ENCODE results near the gene PHF13.
"Not testable (repeated sequence)": the region's sequence is repeated elsewhere in the genome, so short reads cannot be mapped to it uniquely, and the experiment has no call there.

PHF13 gene

GRCh38 chr1:6627031-6627430 lies 13.5 kb downstream of the PHF13 start:
- DNase-seq (ENCODE audit: insufficient read length, low spot score) (no peak), FAIRE-seq (no peak)

- FAIRE-seq (no peak), DNase-seq (ENCODE audit: insufficient read length, low spot score) (no peak)
Measured at GRCh38 chr1:6627841-6628545, 14.5 kb downstream of the PHF13 start.

- DNase-seq (ENCODE audit: insufficient read length, low spot score), result no peak
- no peak for FAIRE-seq
Measured at GRCh38 chr1:6628971-6629479, 15.5 kb downstream of the PHF13 start.

GRCh38 chr1:6630027-6630426 lies 16.5 kb downstream of the PHF13 start:
- no peak for DNase-seq (ENCODE audit: insufficient read length, low spot score)
- FAIRE-seq, result no peak

GRCh38 chr1:6631058-6631457 lies 17.5 kb downstream of the PHF13 start:
- FAIRE-seq, result no peak
- DNase-seq (ENCODE audit: insufficient read length, low spot score), result no peak

- no peak for FAIRE-seq
- DNase-seq (ENCODE audit: insufficient read length, low spot score), result no peak
Measured at GRCh38 chr1:6632588-6633514, 19.3 kb downstream of the PHF13 start.

GRCh38 chr1:6634371-6635052 lies 21.0 kb downstream of the PHF13 start:
- DNase-seq (ENCODE audit: insufficient read length, low spot score) (peak; percentile 36), FAIRE-seq (no peak)

- DNase-seq (ENCODE audit: insufficient read length, low spot score) (no peak), FAIRE-seq (no peak)
Measured at GRCh38 chr1:6635161-6635909, 21.8 kb downstream of the PHF13 start.

GRCh38 chr1:6635910-6636760 lies 22.6 kb downstream of the PHF13 start:
- no peak for DNase-seq (ENCODE audit: insufficient read length, low spot score)
- no peak for FAIRE-seq

- not testable (repeated sequence) for FAIRE-seq; DNase-seq (ENCODE audit: insufficient read length, low spot score)
Measured at GRCh38 chr1:6636778-6637177, 23.2 kb downstream of the PHF13 start.

GRCh38 chr1:6637770-6638169 lies 24.2 kb downstream of the PHF13 start:
- no peak for DNase-seq (ENCODE audit: insufficient read length, low spot score)
- FAIRE-seq, result no peak

GRCh38 chr1:6638226-6638625 lies 24.7 kb downstream of the PHF13 start:
- DNase-seq (ENCODE audit: insufficient read length, low spot score) (no peak), FAIRE-seq (no peak)

- not testable (repeated sequence) for DNase-seq (ENCODE audit: insufficient read length, low spot score); FAIRE-seq
Measured at GRCh38 chr1:6640867-6641266, 27.3 kb downstream of the PHF13 start.

- FAIRE-seq (no peak), DNase-seq (ENCODE audit: insufficient read length, low spot score) (no peak)
Measured at GRCh38 chr1:6645018-6645417, 31.5 kb downstream of the PHF13 start.

- DNase-seq (ENCODE audit: insufficient read length, low spot score), result peak; percentile 33
- FAIRE-seq, result no peak
Measured at GRCh38 chr1:6646499-6647148, 33.1 kb downstream of the PHF13 start.

GRCh38 chr1:6648556-6648955 lies 35.0 kb downstream of the PHF13 start:
- no peak for DNase-seq (ENCODE audit: insufficient read length, low spot score)
- no peak for FAIRE-seq

- no peak for FAIRE-seq
- DNase-seq (ENCODE audit: insufficient read length, low spot score), result no peak
Measured at GRCh38 chr1:6651909-6652308, 38.4 kb downstream of the PHF13 start.

GRCh38 chr1:6652986-6653385 lies 39.5 kb downstream of the PHF13 start:
- DNase-seq (ENCODE audit: insufficient read length, low spot score), result no peak
- no peak for FAIRE-seq
